NCI-H774 (cell line): ENCODE data around the gene SMC2.

Experiments used
- DNase-seq: peaks from one replicate; lab custom pipeline; 2025; lab: John Stamatoyannopoulos, UW

SMC2 gene

DNA sequence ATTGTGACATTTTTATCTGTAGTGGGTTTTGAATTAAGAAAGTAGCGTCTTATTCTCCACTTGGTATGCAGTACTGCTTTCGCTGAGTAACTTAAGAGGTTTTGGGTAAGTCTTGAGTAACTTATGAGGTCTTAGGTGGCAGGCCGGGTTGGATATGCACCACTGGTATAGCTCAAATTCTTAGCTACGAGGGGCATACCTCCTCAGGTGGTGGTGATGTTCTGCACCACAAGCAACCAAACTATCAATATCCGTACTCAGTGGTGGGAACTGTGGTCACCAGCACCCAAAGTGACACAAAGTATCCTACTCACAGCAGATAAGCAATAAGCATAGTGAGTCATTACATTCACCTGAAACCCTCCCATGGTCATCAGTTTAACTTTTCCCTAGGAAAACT lies 13.7 kb downstream of the SMC2 start:
- no peak for DNase-seq

GRCh38 chr9:104108315-104108714 lies 14.2 kb downstream of the SMC2 start:
- DNase-seq: no peak

DNA sequence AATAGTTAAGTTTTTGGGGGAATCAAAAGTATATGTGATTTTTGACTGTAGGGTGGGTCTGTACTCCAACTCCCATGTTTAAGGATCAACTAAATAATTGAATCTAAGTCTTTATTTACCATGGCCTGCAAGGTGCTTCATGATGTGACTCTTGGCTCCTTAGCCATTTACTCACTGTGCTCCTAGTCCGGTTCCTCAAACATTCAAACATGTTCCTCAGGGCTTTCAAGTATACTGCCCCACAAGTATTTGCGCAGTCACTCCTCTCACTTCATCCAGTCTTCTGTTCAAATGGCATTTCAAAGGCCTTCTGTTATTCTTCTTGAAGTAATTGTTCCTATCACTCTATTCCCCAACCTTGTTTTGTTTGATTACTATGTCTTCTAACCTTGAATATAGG lies 16.4 kb downstream of the SMC2 start:
- no peak for DNase-seq

GRCh38 chr9:104118916-104119315 lies 24.8 kb downstream of the SMC2 start:
- no peak for DNase-seq

DNA sequence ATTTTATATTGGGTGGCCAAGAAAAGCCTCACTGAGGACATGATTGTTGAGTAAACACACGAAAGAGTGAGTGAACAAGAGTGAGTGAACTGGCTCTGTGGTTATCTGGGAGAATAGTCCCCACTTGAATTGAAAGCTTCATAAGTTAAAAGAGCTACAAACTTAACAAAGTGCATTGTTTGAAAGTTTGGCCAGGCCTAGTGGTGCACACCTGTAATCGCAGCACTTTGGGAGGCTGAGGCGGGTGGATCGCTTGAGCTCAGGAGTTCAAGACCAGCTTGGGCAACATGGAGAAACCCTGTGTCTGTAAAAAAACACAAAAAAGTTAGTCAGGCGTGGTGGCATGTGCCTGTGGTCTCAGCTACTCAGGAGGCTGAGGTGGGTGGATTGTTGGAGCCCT lies 26.9 kb downstream of the SMC2 start:
- no peak for DNase-seq

- no peak for DNase-seq
Measured at GRCh38 chr9:104138243-104138868, 44.2 kb downstream of the SMC2 start.

- DNase-seq: no peak
Measured at GRCh38 chr9:104142799-104143549, 48.9 kb downstream of the SMC2 start.

DNA sequence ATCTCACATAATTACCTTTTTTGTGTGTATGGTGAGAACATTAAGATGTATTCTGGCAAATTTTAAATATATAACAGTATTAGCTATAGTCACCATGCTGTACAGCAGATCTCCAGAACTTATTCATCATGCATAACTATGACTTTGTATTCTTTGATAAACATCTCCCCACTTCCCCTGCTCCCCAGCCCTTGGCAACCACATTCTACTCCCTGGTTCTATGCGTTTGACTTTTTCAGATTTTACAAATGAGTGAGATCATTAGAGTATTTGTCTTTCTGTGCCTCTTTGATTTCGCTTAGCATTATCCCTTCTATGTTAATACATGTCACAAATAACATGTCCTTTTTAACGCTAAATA lies 49.4 kb downstream of the SMC2 start:
- no peak for DNase-seq

GRCh38 chr9:104144336-104144735 lies 50.2 kb downstream of the SMC2 start:
- DNase-seq: no peak

- no peak for DNase-seq
Measured at GRCh38 chr9:104173067-104173466, 79.0 kb downstream of the SMC2 start.

GRCh38 chr9:104177003-104177611 lies 83.0 kb downstream of the SMC2 start:
- DNase-seq: no peak

GRCh38 chr9:104177676-104178075 lies 83.6 kb downstream of the SMC2 start:
- no peak for DNase-seq
